ENCODE data around the gene DMWD.
"Not testable (repeated sequence)": the region's sequence is repeated elsewhere in the genome, so short reads cannot be mapped to it uniquely, and the experiment has no call there.

DMWD gene

GRCh38 chr19:45758921-45759320 lies 33.7 kb downstream of the DMWD start:
- H3K4me3 ChIP-seq (ENCODE audit: low read depth, low read length), result no peak overlapping the region
- TF ChIP-seq, protein P1, sequence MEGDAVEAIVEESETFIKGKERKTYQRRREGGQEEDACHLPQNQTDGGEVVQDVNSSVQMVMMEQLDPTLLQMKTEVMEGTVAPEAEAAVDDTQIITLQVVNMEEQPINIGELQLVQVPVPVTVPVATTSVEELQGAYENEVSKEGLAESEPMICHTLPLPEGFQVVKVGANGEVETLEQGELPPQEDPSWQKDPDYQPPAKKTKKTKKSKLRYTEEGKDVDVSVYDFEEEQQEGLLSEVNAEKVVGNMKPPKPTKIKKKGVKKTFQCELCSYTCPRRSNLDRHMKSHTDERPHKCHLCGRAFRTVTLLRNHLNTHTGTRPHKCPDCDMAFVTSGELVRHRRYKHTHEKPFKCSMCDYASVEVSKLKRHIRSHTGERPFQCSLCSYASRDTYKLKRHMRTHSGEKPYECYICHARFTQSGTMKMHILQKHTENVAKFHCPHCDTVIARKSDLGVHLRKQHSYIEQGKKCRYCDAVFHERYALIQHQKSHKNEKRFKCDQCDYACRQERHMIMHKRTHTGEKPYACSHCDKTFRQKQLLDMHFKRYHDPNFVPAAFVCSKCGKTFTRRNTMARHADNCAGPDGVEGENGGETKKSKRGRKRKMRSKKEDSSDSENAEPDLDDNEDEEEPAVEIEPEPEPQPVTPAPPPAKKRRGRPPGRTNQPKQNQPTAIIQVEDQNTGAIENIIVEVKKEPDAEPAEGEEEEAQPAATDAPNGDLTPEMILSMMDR (IDR thresholded peaks at IDR 0.05; ENCODE audit: borderline replicate concordance, insufficient read depth, low read depth, low read length), result no peak

DNA sequence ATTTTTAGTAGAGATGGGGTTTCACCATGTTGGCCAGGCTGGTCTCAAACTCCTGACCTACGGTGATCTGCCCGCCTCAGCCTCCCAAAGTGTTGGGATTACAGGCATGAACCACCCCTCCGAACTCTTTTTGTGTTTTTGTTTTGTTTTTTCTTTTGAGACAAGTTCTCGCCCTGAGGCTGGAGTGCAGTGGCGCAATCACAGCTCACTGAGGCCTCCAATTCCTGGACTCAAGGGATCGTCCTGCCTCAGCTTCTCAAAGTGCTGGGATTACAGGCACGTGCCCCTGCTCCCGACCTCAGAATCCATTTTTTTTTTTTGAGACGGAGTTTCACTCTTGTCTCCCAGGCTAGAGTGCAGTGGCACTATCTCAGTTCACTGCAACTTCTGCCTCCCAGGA lies 35.0 kb downstream of the DMWD start:
- TF ChIP-seq, protein P1 (IDR thresholded peaks at IDR 0.05; ENCODE audit: borderline replicate concordance, insufficient read depth, low read depth, low read length), result no peak
- no peak overlapping the region for H3K4me3 ChIP-seq (ENCODE audit: low read depth, low read length)

- TF ChIP-seq, protein P1 (IDR thresholded peaks at IDR 0.05; ENCODE audit: borderline replicate concordance, insufficient read depth, low read depth, low read length), result no peak
These were observed 38.3 kb downstream of the DMWD start for GRCh38 chr19:45754323-45754722.

GRCh38 chr19:45753548-45753947 lies 39.1 kb downstream of the DMWD start:
- H3K4me3 ChIP-seq (ENCODE audit: low read depth, low read length), result no peak overlapping the region
- TF ChIP-seq, protein P1 (IDR thresholded peaks at IDR 0.05; ENCODE audit: borderline replicate concordance, insufficient read depth, low read depth, low read length), result peak; percentile 22; the same call in 1 of the 2 replicates

More at GRCh38 chr19:45754323-45754722, 38.3 kb downstream of the DMWD start:
- H3K4me3 ChIP-seq (ENCODE audit: low read depth, low read length), result no peak overlapping the region

- TF ChIP-seq, protein P1 (IDR thresholded peaks at IDR 0.05; ENCODE audit: borderline replicate concordance, insufficient read depth, low read depth, low read length), result no peak
- H3K4me3 ChIP-seq (ENCODE audit: low read depth, low read length), result no peak overlapping the region
These were observed 40.0 kb downstream of the DMWD start for GRCh38 chr19:45752639-45753038.

GRCh38 chr19:45751483-45751882 lies 41.2 kb downstream of the DMWD start:
- not testable (repeated sequence) for H3K4me3 ChIP-seq (ENCODE audit: low read depth, low read length)

DNA sequence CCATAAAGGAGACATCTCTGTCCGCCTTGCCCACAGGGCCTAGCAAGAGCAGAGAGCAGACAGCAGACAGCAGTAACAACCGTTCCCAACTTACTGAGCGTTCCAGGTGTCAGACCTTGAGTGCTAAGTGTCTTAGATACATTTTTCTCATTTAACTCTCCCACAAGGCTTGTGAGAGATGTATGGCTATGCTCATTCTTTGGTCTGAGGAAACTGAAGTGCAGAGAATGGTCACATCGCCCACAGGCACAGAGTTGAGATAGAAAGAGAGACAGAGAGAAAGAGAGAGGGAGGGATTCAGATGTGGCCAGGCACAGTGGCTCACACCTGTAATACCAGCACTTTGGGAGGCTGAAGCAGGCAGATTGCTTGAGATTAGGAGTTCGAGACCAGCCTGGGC lies 45.1 kb downstream of the DMWD start:
- TF ChIP-seq, protein P1 (IDR thresholded peaks at IDR 0.05; ENCODE audit: borderline replicate concordance, insufficient read depth, low read depth, low read length), result no peak
- H3K4me3 ChIP-seq (ENCODE audit: low read depth, low read length), result no peak overlapping the region

DNA sequence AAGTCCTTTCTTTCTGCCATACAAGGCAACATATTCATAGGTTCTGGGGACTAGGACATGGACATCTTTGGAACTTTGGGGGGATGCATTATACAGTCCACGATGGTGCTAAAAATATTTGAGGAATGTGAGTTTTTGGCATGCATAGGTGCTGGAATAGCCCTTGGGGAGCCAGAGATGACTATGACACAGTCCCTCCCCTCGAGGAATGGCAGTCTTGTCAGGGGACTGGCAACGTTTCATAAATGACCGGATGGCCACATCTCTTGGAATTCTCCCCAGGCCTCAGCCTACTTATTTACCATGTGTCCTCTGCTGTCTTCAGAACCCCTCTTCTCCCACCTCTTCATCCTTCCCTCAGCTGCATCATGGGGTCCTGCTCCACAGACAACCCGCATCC lies 45.8 kb downstream of the DMWD start:
- H3K4me3 ChIP-seq (ENCODE audit: low read depth, low read length), result no peak overlapping the region
- TF ChIP-seq, protein P1 (IDR thresholded peaks at IDR 0.05; ENCODE audit: borderline replicate concordance, insufficient read depth, low read depth, low read length), result no peak
